AG10803 (cell line): ENCODE measurements around the gene LRIT3.

ENCODE experiments used
- DNase-seq: peaks from one replicate; pipeline ENCODE4 v3.0.0; 2010; ENCODE audit warnings: low read depth
- H3K4me3 ChIP-seq: 2 replicates; pipeline ENCODE4 v1.5.1; 2011; ENCODE audit warnings: mild to moderate bottlenecking, low read length, control low read depth
- CTCF ChIP-seq: conservative IDR thresholded peaks from 2 replicates; pipeline ENCODE4 v1.5.1; 2011; ENCODE audit warnings: mild to moderate bottlenecking, low read length, control low read depth, inconsistent platforms

LRIT3 gene

GRCh38 chr4:109879081-109879480 is 31.2 kb downstream of the LRIT3 start:
- TF ChIP-seq CTCF: no peak
- H3K4me3 ChIP-seq: no peak overlapping the region
- no peak for DNase-seq

- no peak for DNase-seq
- no peak for TF ChIP-seq CTCF
- no peak overlapping the region for H3K4me3 ChIP-seq
Observed at GRCh38 chr4:109879636-109880314, 31.9 kb downstream of the LRIT3 start.

- no peak overlapping the region for H3K4me3 ChIP-seq
- no peak for DNase-seq
- no peak for TF ChIP-seq CTCF
Observed at GRCh38 chr4:109886303-109886702, 38.4 kb downstream of the LRIT3 start.

GRCh38 chr4:109887071-109887470 is 39.2 kb downstream of the LRIT3 start:
- no peak for DNase-seq
- H3K4me3 ChIP-seq: no peak overlapping the region
- no peak for TF ChIP-seq CTCF

GRCh38 chr4:109890076-109890475 is 42.2 kb downstream of the LRIT3 start:
- H3K4me3 ChIP-seq: no peak overlapping the region
- TF ChIP-seq CTCF: no peak
- no peak for DNase-seq

- no peak for DNase-seq
- no peak overlapping the region for H3K4me3 ChIP-seq
- no peak for TF ChIP-seq CTCF
Observed at GRCh38 chr4:109902559-109903251, 54.8 kb downstream of the LRIT3 start.

GRCh38 chr4:109908731-109909130 is 60.8 kb downstream of the LRIT3 start:
- no peak overlapping the region for H3K4me3 ChIP-seq
- no peak for DNase-seq
- TF ChIP-seq CTCF: no peak
